GM21390 (cell line): ENCODE measurements around the gene NXT1.
"Not testable (repeated sequence)": the region's sequence is repeated elsewhere in the genome, so short reads cannot be mapped to it uniquely, and the experiment has no call there.

Experiments used
- ATAC-seq: cut with Tn5 transposase; IDR thresholded peaks from one replicate; pipeline ENCODE4 v1.9.1; 2021; ENCODE audit not compliant: unreplicated experiment

Gene NXT1

DNA sequence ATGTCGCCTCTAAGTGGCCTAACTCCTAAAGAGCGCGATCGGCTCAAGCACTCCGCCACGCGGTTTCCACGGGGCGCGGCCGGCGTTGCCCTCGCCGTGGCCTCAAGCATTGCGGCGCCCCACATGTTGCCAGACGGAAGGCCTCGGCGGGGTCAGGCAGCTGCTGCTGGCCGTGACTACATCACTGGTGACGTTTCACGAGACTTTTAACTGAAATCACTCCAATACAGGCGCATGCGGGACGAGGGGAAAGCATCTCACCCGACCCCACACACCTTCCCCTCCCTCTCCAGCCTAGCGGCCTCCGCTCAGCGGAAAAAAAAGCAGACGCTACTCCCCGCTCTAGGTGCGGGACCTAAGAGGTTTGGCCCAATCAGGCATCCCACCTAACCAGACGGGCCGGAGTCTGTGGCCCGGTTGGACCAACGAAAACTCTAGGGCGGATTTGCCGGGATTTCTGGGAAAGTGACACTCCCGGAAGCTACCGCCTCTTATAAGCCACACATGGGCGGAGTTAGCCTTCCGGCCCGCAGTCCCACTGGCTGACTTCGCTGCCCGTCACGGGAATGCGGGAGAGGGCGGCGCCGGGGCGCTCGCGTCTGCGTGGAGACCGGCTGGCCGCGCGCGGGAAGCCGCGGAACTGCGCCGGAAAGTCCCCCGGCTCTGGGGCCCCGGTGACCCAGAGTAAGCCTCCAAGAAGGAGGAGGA lies at the start of gene NXT1:
TSS of gene NXT1 (plus strand) at position 596 of the 708 bp plus-strand sequence. CDS start 3,251 bp downstream, outside the sequence.
- ATAC-seq: peak; percentile 82

DNA sequence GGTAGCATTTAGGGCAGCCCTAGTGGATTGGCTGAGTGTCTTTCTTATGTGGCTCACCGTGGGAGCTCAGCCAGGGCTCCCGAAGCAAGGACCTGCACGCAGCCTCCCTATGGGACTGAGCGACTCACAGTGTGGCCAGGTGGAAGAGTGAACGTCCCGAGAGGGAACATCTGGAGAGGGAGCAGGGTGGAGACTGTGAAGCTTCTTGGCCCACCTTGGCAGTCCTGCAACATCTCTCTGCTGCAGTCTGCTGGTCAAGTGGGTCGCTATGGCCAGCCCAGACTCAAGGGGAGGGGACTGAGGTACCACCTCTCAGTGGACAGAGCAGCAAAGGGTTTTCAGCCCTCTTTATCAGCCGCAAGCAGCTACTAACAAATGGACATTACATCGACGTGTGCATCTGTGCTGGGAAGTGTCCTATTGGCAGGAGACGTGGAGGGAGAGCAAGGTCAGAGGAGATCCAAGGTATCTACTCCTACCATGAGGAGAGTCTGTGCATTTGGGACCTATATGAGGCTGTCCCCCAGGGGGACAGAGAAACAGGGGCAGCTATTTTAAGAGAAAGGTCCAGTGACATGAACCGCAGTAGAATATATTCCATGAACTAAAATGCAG lies 49.0 kb upstream of the NXT1 start:
- no peak for ATAC-seq

DNA sequence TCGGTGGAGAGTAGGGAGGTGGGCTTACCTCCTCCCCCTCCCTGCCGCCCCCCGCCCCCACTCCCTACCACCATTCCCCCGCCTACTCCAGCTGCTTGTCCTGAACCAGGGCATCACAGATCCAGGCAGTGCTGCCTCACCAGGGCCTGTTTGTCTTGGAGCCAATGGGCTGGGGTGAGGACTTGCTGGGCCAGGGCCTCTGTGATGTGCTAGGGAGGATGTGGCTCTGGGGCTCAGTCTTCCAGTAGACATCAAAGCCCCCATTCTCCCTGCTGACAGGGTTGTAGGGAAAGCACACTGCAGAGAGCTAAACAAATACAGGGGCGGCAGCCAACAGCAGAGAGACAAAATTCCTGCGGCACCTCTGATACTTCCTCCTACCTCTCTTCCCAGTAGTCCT lies 48.2 kb upstream of the NXT1 start:
- no peak for ATAC-seq

DNA sequence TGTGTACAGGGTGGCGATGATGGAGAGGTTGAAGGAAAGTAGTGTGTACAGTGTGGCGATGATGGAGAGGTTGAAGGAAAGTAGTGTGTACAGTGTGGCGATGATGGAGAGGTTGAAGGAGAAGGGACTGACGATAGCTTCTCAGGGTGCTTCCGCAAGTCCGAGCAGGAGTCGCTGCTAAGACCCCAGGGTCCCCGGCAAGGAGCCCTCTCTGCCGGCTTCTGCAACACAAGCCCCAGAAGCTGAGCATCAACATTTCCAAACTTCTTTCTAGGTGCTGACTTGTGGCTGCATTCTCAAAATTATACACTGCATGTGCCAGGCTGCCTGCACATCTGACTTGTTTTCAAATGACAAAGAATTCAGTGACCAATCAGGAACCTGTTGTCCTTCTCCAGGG lies 47.8 kb upstream of the NXT1 start:
- no peak for ATAC-seq

DNA sequence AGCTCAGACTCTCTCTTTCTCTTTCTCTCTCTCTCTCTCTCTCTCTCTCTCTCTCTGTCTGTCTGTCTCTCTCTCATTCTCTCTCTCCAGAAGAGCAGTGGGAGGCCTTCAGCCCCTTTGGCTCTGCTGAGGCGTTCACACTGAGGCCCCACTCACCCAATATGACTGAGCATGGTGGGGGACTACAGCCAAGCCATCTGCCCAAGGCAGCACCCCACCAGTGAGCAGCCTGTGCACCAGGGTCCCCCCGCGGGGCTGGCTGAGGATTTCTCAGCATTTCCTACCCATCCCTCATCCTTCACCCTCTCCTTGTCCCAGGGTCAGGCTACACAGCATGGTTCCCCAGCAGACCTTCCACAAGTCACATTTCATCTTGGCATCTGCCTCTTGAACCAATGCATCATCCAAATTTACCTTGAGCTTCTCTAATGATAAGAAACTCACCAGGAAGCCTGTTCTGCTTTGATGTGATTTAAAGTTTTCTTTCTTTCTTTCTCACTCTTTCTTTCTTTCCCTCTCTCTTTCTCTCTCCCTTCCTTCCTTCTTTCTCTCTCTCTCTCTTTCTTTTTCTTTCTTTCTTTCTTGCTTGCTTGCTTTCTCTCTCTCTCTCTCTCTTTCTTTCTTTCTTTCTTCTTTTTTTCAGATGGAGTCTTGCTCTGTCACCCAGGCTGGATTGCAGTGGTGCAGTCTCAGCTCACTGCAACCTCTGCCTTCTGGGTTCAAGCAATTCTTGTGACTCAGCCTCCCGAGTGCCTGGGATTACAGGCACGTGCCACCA lies 47.1 kb upstream of the NXT1 start:
- no peak for ATAC-seq

DNA sequence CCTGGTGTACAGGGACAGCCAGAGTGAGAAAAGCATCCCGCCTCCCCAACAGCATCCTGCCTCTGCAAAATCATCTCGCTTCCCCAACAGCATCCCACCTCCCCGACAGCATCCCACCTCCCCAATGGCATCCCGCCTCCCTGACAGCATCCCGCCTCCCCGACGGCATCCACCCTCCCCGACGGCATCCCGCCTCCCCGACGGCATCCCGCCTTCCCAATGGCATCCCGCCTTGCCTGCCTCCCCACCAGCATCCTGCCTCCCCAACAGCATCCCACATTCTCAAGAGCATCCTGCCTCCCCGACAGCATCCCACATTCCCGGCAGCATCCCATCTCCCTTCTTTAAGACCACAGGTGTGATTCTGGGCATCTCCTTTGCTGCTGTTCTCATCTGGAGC lies 46.0 kb upstream of the NXT1 start:
- no peak for ATAC-seq

DNA sequence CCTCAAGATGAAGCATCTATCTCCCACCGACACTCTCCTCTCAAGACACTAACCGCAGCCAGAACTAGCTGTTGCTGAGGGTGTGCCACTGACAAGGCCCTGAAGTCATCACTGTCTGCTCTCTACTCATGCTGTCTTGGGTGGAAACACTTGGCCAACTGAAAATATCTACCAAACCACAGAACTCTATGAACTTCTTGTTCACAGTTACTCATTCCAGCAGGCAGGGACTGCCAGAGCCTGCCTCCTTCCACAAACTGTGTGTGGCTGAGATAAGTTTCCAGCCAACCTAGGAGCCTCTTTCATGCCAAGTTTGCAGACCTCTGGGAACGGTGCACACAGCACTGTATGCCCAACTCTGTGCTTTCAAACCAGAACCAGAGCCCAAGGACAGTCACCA lies 45.5 kb upstream of the NXT1 start:
- no peak for ATAC-seq

DNA sequence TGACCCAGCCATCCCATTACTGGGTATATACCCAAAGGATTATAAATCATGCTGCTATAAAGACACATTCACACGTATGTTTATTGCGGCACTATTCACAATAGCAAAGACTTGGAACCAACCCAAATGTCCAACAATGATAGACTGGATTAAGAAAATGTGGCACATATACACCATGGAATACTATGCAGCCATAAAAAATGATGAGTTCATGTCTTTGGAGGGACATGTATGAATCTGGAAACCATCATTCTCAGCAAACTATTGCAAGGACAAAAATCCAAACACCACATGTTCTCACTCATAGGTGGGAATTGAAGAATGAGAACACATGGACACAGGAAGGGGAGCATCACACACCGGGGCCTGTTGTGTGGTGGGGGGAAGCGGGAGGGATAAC lies 43.2 kb upstream of the NXT1 start:
- not testable (repeated sequence) for ATAC-seq

DNA sequence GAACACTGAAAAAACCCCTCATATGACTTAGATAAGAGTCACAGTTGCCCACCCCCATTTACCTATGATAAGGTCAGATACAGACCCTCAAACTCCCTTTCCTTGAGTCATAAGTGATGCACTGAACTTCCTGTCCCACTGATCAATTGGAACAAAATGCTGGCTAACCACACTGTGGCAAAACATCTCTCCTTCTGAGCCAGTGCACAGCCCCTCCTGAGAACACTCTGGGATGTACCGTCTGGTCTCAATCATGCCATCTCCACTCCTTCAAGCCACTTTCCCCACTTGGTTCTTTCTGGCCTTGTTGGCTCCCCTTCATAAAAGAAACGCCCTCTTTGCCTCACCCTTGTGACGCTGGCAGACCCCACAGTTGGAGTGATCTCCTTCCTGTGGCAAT lies 42.6 kb upstream of the NXT1 start:
- ATAC-seq: no peak

DNA sequence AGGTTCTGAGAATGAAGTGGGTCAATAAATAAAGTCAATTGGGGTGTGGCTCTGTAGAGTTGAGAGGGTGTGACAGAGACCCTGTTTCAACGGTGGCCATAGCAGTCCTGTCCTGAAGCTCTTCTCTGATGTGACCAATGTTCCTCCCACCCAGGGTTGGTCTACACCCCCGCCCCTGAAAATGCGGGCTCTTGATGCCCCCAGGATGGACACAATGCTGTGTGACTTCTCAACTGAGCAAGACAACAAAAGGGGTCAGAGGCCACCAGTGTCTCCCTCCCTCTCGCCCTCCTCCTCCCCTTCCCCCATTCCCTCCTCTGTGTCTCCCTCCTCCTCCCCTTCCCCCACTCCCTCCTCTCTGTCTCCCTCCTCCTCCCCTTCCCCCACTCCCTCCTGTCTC lies 41.7 kb upstream of the NXT1 start:
- no peak for ATAC-seq

DNA sequence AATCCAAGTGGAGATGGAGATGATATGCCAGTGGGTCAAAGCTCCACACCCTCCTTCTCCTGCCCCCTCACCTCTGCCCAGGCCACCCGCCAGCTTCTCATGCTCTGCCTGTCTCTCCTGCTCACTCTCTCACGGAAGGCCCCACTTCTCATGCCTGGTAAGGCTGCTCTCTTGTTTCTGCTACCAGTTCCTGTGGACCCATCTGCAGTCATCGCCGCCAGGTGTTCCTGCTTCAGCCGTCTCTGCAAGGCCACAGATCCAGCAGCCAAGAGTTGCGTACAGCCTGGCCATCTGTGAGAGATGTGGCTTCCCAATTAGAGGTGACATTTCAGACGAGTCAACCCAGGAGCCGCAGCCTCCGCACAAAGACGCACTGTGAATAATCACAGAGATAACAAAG lies 40.8 kb upstream of the NXT1 start:
- no peak for ATAC-seq

DNA sequence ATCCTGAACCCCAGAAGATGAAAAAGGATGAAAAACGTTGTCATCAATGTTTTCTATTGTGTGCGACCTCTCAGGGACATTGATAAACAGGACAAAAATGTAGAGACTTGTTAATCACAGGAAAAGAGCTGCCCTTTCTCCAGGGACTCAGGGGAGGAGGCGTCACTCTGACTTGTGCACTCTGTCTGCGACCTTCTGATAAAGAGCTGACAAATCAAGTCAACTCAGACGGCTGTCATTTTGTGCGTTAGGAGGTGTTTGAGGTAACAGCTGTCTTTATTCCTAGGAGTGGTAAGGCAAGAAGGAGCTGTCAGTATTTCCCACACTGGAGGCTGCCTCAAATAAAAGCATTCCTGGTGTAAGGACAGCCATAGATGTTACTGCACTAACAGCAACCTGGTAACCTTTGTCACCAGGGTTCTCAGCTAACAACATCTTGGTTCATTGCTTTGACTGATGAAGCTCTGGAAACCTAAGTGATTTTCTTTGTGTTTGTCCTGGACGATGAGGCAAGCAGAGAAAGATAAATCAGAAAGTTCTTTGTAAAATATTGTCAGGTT lies 38.6 kb upstream of the NXT1 start:
- no peak for ATAC-seq

DNA sequence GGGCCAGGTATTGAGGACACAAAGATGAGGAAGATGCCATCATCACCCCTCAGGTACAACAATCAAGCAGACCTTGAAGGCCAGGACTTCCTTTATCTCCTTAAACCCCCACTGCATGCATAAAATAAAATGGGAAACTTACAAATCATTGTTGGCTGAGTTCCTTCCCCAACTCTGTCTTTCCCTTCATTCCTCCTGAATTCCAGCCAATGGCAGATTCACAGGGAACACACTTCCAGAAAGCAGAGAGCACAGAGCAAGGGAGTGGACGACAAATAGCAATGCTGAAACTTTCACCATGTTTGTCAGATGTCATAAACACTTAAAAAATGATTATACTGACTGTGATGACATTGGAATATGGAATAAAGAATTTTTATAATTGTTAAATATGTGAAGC lies 37.3 kb upstream of the NXT1 start:
- no peak for ATAC-seq

DNA sequence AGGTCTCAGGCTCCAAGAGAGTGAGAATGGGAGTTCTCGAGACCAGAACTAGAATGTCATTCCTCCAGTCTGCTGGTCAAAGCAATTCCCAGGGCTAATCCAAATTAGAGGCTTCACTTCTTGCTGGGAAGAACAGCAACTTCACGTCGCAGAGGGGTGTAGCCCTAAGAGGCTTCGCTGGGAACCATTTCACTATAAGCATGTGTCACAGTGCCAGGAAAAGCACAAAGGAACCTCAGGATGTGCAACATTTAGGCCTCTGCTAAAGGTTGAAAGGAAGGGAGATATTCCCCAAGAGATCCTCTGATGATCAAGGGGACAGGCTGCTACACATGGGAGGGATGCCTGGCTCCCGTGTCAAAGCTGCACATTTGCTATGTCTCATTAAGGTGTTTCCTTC lies 35.9 kb upstream of the NXT1 start:
- ATAC-seq: no peak

DNA sequence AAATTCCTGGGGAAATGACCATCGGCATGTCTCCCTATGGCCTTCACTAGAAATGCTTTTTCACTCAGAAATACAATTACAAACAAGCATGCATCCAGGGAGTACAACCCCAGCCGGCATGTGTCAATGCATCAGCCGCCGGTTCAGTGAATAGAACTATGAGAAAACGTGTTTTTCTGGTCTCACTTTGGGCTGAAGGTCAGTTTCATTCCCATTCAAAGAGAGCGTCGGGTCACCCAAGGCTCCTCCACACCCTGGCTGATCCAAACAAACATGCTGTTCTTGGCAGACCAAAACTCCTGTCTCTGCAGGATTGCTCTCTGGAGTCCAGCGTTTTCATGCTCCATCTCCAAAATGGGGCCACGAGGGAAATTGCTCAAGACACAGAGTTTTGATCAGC lies 35.5 kb upstream of the NXT1 start:
- no peak for ATAC-seq

DNA sequence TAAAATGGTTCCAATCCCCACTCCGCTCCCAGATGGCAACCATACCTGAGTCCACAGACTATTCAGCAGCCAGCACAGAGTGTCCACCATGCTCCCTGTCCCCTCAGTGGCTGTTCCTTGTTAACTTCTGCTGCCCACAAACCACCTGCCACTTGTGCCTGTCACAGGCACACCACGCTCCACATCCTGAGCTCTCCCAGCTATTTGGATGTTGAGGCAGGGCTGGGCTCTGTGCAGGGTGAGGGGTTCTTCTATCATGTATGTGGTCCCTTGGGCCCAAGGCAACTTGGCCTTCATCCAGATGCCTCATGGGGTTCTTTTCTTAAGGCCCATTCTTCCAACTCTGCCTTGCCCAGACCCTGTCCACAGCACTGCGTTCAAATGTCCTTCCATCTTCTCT lies 34.0 kb upstream of the NXT1 start:
- no peak for ATAC-seq

DNA sequence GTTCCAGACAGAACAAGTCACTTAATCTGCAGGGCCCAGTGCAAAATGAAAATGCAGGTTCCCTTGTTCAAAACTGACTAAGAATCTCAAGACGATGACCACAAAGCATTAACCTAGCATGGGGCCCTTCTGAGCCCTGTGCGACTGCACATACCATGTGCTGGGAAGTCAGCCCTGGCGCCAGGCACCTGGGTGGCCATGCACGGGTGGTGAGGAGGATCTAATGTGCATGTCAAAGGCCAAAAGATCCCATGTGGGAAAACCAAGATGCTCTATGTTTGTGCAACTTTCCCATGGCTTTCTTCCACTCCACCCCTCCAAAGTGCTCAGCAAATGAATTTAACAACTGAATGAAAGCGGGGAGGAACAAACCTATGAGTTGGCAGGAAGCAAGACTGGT lies 33.5 kb upstream of the NXT1 start:
- no peak for ATAC-seq

DNA sequence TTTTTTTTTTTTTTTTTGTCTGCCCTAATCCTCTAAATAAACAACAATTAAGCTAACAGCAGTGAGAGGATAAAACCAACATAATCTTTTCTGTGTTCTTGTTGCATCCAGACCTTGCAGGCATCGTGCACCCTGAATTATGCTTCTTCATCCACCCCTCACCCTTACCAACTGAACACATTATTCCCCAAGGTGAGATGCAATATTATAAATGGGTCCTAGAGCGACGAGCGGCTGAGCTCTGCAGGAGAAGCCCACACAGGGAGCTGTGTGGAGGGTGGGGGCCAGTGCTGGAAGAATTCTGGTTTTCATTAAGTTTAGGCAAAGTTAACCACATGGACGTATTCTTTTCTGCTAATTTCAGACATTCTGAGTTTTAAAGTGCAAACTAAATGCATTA lies 32.2 kb upstream of the NXT1 start:
- no peak for ATAC-seq

DNA sequence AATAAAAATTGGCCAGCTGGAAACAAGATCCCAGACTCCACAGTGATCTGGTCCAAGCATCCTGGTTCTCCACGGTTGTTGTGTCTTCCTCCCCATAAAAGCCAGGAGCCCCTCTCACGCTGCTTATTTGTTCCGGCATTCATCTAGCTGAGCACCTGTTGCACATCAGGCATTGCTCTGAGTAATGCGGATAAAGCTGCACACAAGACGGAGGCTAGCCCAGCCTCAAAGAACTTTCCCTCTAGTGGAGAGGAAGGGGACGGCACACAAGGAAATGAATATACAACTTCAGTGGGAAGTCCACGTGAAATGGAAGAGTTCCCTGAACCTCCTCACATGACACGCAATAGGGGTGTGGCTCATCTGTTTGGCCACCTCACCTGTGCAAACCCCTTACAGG lies 30.3 kb upstream of the NXT1 start:
- ATAC-seq: no peak

DNA sequence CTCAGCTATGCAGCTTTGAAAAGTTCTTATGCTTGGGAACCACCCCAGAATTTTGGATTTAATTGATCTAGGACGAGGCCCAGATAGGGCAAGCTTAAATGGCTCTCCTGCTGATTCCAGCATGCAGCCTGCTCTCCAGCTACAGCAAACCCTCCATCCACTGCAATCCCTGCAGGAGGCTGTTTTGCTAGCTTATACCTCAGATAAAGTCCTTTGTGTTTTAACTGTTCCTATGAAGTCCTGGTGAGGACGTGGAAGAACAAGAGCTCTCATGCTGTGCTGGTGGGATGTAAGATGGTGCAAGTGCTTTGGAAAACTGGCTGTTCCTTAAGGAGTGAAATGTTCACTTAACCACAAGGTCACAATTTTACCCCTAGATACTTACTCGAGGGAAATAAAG lies 25.5 kb upstream of the NXT1 start:
- no peak for ATAC-seq

DNA sequence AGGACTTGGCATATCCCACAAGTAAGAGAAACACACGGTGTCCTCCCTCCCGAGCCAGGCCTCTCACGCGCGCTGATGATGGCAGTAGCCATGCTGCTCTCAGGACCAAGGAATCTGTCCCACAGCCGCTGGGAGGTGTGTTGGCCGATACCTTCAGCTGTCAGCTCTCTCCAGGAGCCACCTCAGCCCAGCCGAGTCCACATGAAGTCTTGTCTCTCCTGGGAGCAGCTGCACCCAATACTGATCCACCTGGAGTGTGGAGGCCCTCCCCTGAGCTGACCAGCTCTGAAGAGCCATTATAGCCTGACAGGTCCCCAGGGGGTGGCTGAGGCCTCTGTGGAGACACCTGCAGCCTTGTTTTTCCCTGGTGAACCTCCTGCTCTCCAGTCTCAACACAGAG lies 23.8 kb upstream of the NXT1 start:
- ATAC-seq: no peak
